Activated CD4-positive, alpha-beta memory T cell treated with anti-CD3 and anti-CD28 coated beads for 36 hours (primary cell): ENCODE results near the gene ATXN8OS. TPM values are rescaled to one million over a fixed set of nuclear protein-coding genes. Genes with fewer than 3 reads are reported as not detected.

Source experiments
- CTCF ChIA-PET: fragments of 350-600 bp; sonication (Branson Sonifier 250); formaldehyde crosslinking; loops from one replicate; lab custom pipeline; 2021; ENCODE audit warnings: antibody characterized with exemption, inconsistent platforms; lab: Charles Lee
- POLR2A ChIA-PET: fragments of 350-600 bp; sonication (Branson Sonifier 250); formaldehyde crosslinking; loops from one replicate; lab custom pipeline; 2021; ENCODE audit warnings: antibody characterized with exemption; lab: Charles Lee
- DNase-seq: peaks from one replicate; pipeline ENCODE4 v3.0.0-alpha.2; 2020
- H3K27ac Mint-ChIP-seq: one replicate; pipeline ENCODE4 v1.8.0; 2021; ENCODE audit warnings: mixed read lengths
- H3K27me3 Mint-ChIP-seq: one replicate; pipeline ENCODE4 v1.8.0; 2021; ENCODE audit warnings: mixed read lengths
- H3K36me3 Mint-ChIP-seq: one replicate; pipeline ENCODE4 v1.8.0; 2021; ENCODE audit warnings: mixed read lengths
- H3K4me1 Mint-ChIP-seq: one replicate; pipeline ENCODE4 v1.8.0; 2021; ENCODE audit warnings: low read depth, mixed read lengths
- H3K4me3 Mint-ChIP-seq: one replicate; pipeline ENCODE4 v1.8.0; 2021; ENCODE audit warnings: mild to moderate bottlenecking, mixed read lengths
- H3K9me3 Mint-ChIP-seq: one replicate; pipeline ENCODE4 v1.8.0; 2021; ENCODE audit warnings: mixed read lengths
- intact Hi-C: fragments of 100-400 bp; cut with micrococcal nuclease; formaldehyde crosslinking; loops from one replicate; pipeline ENCODE4 v1.15.1; 2023
- total RNA-seq, 2 experiments: library from RNA; stranded (reverse); gene quantifications; one replicate each; pipeline ENCODE4 v1.2.3, GENCODE V29; 2021

ATXN8OS gene
- total RNA-seq, result not detected

GRCh38 chr13:70107498-70108281, at the start of gene ATXN8OS:
Gene ATXN8OS, plus strand, starts transcription at chr13:70107826.
- POLR2A ChIA-PET, result no interaction called here
- intact Hi-C loops, result no loop called here
- H3K27ac Mint-ChIP-seq, result no peak within 1 kb of the TSS
- H3K27me3 Mint-ChIP-seq, result peaks cover 2% of the 10 kb centered on the region
- peaks cover 9% of the 10 kb centered on the region for H3K9me3 Mint-ChIP-seq
- no peaks in the 10 kb centered on the region for H3K4me1 Mint-ChIP-seq
- no peaks in the 10 kb centered on the region for H3K36me3 Mint-ChIP-seq
- CTCF ChIA-PET, result no interaction called here
- no peak within 1 kb of the TSS for H3K4me3 Mint-ChIP-seq
- no peak for DNase-seq

GRCh38 chr13:70080012-70080411, 27.6 kb upstream of the ATXN8OS start:
- no peak for DNase-seq
- no peaks in the 10 kb centered on the region for H3K27me3 Mint-ChIP-seq
- intact Hi-C loops, result no loop called here
- CTCF ChIA-PET, result no interaction called here
- peaks cover 6% of the 10 kb centered on the region for H3K9me3 Mint-ChIP-seq
- H3K27ac Mint-ChIP-seq, result no peak overlapping the region
- H3K36me3 Mint-ChIP-seq, result no peaks in the 10 kb centered on the region
- POLR2A ChIA-PET, result no interaction called here
- no peak overlapping the region for H3K4me3 Mint-ChIP-seq
- no peaks in the 10 kb centered on the region for H3K4me1 Mint-ChIP-seq

GRCh38 chr13:70087247-70087646, 20.4 kb upstream of the ATXN8OS start:
- Mint-ChIP-seq H3K4me3 (no peak overlapping the region), H3K27me3 (no peaks in the 10 kb centered on the region), H3K9me3 (peaks cover 9% of the 10 kb centered on the region), H3K4me1 (no peaks in the 10 kb centered on the region), H3K36me3 (no peaks in the 10 kb centered on the region), H3K27ac (no peak overlapping the region)
- POLR2A ChIA-PET, result no interaction called here
- intact Hi-C loops, result no loop called here
- CTCF ChIA-PET, result no interaction called here
- DNase-seq, result no peak

GRCh38 chr13:70088926-70089325, 18.7 kb upstream of the ATXN8OS start:
- Mint-ChIP-seq H3K9me3 (peaks cover 9% of the 10 kb centered on the region), H3K27me3 (no peaks in the 10 kb centered on the region), H3K4me1 (no peaks in the 10 kb centered on the region), H3K27ac (no peak overlapping the region), H3K36me3 (no peaks in the 10 kb centered on the region), H3K4me3 (no peak overlapping the region)
- CTCF ChIA-PET, result interaction anchor here (1.6 kb wide), 1 partner anchor 9 kb away, joined by 4 read pairs; no protein-coding TSS in a partner anchor
- intact Hi-C loops, result no loop called here
- DNase-seq, result no peak
- POLR2A ChIA-PET, result no interaction called here

- POLR2A ChIA-PET, result no interaction called here
- Mint-ChIP-seq H3K27me3 (no peaks in the 10 kb centered on the region), H3K4me3 (no peak overlapping the region), H3K4me1 (no peaks in the 10 kb centered on the region), H3K9me3 (peaks cover 7% of the 10 kb centered on the region), H3K36me3 (no peaks in the 10 kb centered on the region), H3K27ac (no peak overlapping the region)
- CTCF ChIA-PET, result interaction anchor here (1.2 kb wide), 1 partner anchor 32 kb away, joined by 3 read pairs; no protein-coding TSS in a partner anchor
- DNase-seq, result no peak
- intact Hi-C loops, result no loop called here
Measured at GRCh38 chr13:70090036-70090723, 17.4 kb upstream of the ATXN8OS start.

- POLR2A ChIA-PET, result no interaction called here
- no peaks in the 10 kb centered on the region for H3K9me3 Mint-ChIP-seq
- no peaks in the 10 kb centered on the region for H3K4me1 Mint-ChIP-seq
Measured at GRCh38 chr13:70098669-70099068, 9.0 kb upstream of the ATXN8OS start.

GRCh38 chr13:70104481-70104880, 3.1 kb upstream of the ATXN8OS start:
- Mint-ChIP-seq H3K27ac (no peak overlapping the region), H3K4me1 (no peaks in the 10 kb centered on the region), H3K27me3 (peaks cover 2% of the 10 kb centered on the region), H3K36me3 (no peaks in the 10 kb centered on the region), H3K9me3 (peaks cover 4% of the 10 kb centered on the region), H3K4me3 (no peak overlapping the region)
- POLR2A ChIA-PET, result no interaction called here
- intact Hi-C loops, result no loop called here
- DNase-seq, result no peak
- CTCF ChIA-PET, result no interaction called here

More at GRCh38 chr13:70098669-70099068, 9.0 kb upstream of the ATXN8OS start:
- no peaks in the 10 kb centered on the region for H3K36me3 Mint-ChIP-seq
- DNase-seq, result no peak
- intact Hi-C loops, result no loop called here
- H3K4me3 Mint-ChIP-seq, result no peak overlapping the region
- CTCF ChIA-PET, result interaction anchor here (1.1 kb wide), 1 partner anchor 10 kb away, joined by 4 read pairs; no protein-coding TSS in a partner anchor
- no peak overlapping the region for H3K27ac Mint-ChIP-seq
- H3K27me3 Mint-ChIP-seq, result no peaks in the 10 kb centered on the region

GRCh38 chr13:70107125-70107497, 515 bp upstream of the ATXN8OS start:
- CTCF ChIA-PET, result no interaction called here
- H3K27ac Mint-ChIP-seq, result no peak overlapping the region
- intact Hi-C loops, result no loop called here
- no peak overlapping the region for H3K4me3 Mint-ChIP-seq
- no peak for DNase-seq
- H3K36me3 Mint-ChIP-seq, result no peaks in the 10 kb centered on the region
- peaks cover 2% of the 10 kb centered on the region for H3K27me3 Mint-ChIP-seq
- peaks cover 9% of the 10 kb centered on the region for H3K9me3 Mint-ChIP-seq
- no peaks in the 10 kb centered on the region for H3K4me1 Mint-ChIP-seq
- POLR2A ChIA-PET, result no interaction called here

- no peak within 1 kb of the TSS for H3K27ac Mint-ChIP-seq
- H3K4me1 Mint-ChIP-seq, result no peaks in the 10 kb centered on the region
- POLR2A ChIA-PET, result no interaction called here
Measured at GRCh38 chr13:70108356-70109105, 905 bp downstream of the ATXN8OS start, which contains the start of gene KLHL1. Gene KLHL1, minus strand, starts transcription at chr13:70108452. Its CDS starts 753 bp downstream, at chr13:70107699.

GRCh38 chr13:70117338-70117905, 9.8 kb downstream of the ATXN8OS start:
- Mint-ChIP-seq H3K36me3 (no peaks in the 10 kb centered on the region), H3K27ac (no peak overlapping the region)
- CTCF ChIA-PET, result no interaction called here

More at GRCh38 chr13:70108356-70109105, 905 bp downstream of the ATXN8OS start, which contains the start of gene KLHL1:
- peaks cover 2% of the 10 kb centered on the region for H3K27me3 Mint-ChIP-seq
- DNase-seq, result no peak
- H3K36me3 Mint-ChIP-seq, result no peaks in the 10 kb centered on the region
- no peak within 1 kb of the TSS for H3K4me3 Mint-ChIP-seq
- intact Hi-C loops, result no loop called here
- peaks cover 9% of the 10 kb centered on the region for H3K9me3 Mint-ChIP-seq
- CTCF ChIA-PET, result no interaction called here

GRCh38 chr13:70125693-70126092, 18.1 kb downstream of the ATXN8OS start:
- intact Hi-C loops, result no loop called here
- CTCF ChIA-PET, result no interaction called here
- H3K4me3 Mint-ChIP-seq, result no peak overlapping the region
- no peak for DNase-seq
- H3K4me1 Mint-ChIP-seq, result no peaks in the 10 kb centered on the region
- no peaks in the 10 kb centered on the region for H3K36me3 Mint-ChIP-seq
- H3K27me3 Mint-ChIP-seq, result no peaks in the 10 kb centered on the region
- POLR2A ChIA-PET, result no interaction called here
- no peak overlapping the region for H3K27ac Mint-ChIP-seq
- H3K9me3 Mint-ChIP-seq, result peaks cover 2% of the 10 kb centered on the region

More at GRCh38 chr13:70117338-70117905, 9.8 kb downstream of the ATXN8OS start:
- intact Hi-C loops, result no loop called here
- POLR2A ChIA-PET, result no interaction called here
- no peak for DNase-seq
- no peaks in the 10 kb centered on the region for H3K27me3 Mint-ChIP-seq
- no peaks in the 10 kb centered on the region for H3K4me1 Mint-ChIP-seq
- peaks cover 4% of the 10 kb centered on the region for H3K9me3 Mint-ChIP-seq
- no peak overlapping the region for H3K4me3 Mint-ChIP-seq

- ChIA-PET POLR2A (no interaction called here), CTCF (no interaction called here)
- intact Hi-C loops, result no loop called here
- no peaks in the 10 kb centered on the region for H3K27me3 Mint-ChIP-seq
- H3K9me3 Mint-ChIP-seq, result no peaks in the 10 kb centered on the region
- no peak overlapping the region for H3K27ac Mint-ChIP-seq
- no peaks in the 10 kb centered on the region for H3K36me3 Mint-ChIP-seq
- H3K4me1 Mint-ChIP-seq, result no peaks in the 10 kb centered on the region
- no peak overlapping the region for H3K4me3 Mint-ChIP-seq
- no peak for DNase-seq
Measured at GRCh38 chr13:70128098-70128497, 20.5 kb downstream of the ATXN8OS start.
